ENCODE results near the gene SNRNP27.

- TF ChIP-seq CTCF (IDR thresholded peaks at IDR 0.05; ENCODE audit: low read depth, low read length) = no peak
- TF ChIP-seq EZH2phosphoT487 (IDR thresholded peaks at IDR 0.05; ENCODE audit: low read depth) = no peak
Observed at GRCh38 chr2:69843993-69844392, 49.8 kb upstream of the SNRNP27 start.
